ENCODE data around the gene LTF.

Gene LTF

GRCh38 chr3:46467562-46467961 lies 2.9 kb upstream of the LTF start:
- no peak for DNase-seq

GRCh38 chr3:46466871-46467403 lies 2.2 kb upstream of the LTF start:
- no peak for DNase-seq

- DNase-seq = no peak
Observed at GRCh38 chr3:46466273-46466672, 1.6 kb upstream of the LTF start.

- DNase-seq = no peak
Observed at GRCh38 chr3:46465196-46465520, 453 bp upstream of the LTF start.

- no peak for DNase-seq
Observed at GRCh38 chr3:46463868-46464241, 850 bp downstream of the LTF start.

GRCh38 chr3:46463120-46463867 lies 1.4 kb downstream of the LTF start:
- DNase-seq = no peak

- DNase-seq = no peak
Observed at GRCh38 chr3:46462511-46462910, 2.2 kb downstream of the LTF start.

- DNase-seq = no peak
Observed at GRCh38 chr3:46462111-46462510, 2.6 kb downstream of the LTF start.

GRCh38 chr3:46460051-46460450 lies 4.7 kb downstream of the LTF start:
- DNase-seq = no peak

- DNase-seq = no peak
Observed at GRCh38 chr3:46456118-46456517, 8.6 kb downstream of the LTF start.

GRCh38 chr3:46455231-46456115 lies 9.2 kb downstream of the LTF start:
- DNase-seq = no peak

GRCh38 chr3:46454606-46455005 lies 10.1 kb downstream of the LTF start:
- DNase-seq = no peak

- no peak for DNase-seq
Observed at GRCh38 chr3:46454209-46454595, 10.5 kb downstream of the LTF start.

- no peak for DNase-seq
Observed at GRCh38 chr3:46453526-46454208, 11.0 kb downstream of the LTF start.

GRCh38 chr3:46449755-46450552 lies 14.8 kb downstream of the LTF start:
- DNase-seq = no peak

GRCh38 chr3:46448721-46449120 lies 16.0 kb downstream of the LTF start:
- DNase-seq = no peak

GRCh38 chr3:46447228-46447985 lies 17.3 kb downstream of the LTF start:
- DNase-seq = no peak

GRCh38 chr3:46442576-46443530 lies 21.9 kb downstream of the LTF start:
- no peak for DNase-seq

- no peak for DNase-seq
Observed at GRCh38 chr3:46440531-46441294, 24.0 kb downstream of the LTF start.

- no peak for DNase-seq
Observed at GRCh38 chr3:46438831-46439230, 25.9 kb downstream of the LTF start.

Measured in NCI-H1417 treated with DMSO at 0.1 percent for 48 hours (cell line).